Subcutaneous abdominal adipose tissue (tissue), 5 donors: ENCODE data around the gene PTRH1.

Experiments
- H3K27ac ChIP-seq: one replicate; pipeline ENCODE4 v1.7.0; 2013; ENCODE audit warnings: low read depth, mild to moderate bottlenecking, inconsistent platforms, low read length, moderate library complexity
- H3K27me3 ChIP-seq, 5 donors: one replicate each; pipeline ENCODE4 v1.7.0; 2013; ENCODE audit warnings: low read length in 5 of 5, inconsistent platforms in 1 of 5; ENCODE audit not compliant: control insufficient read depth in 5 of 5, insufficient read depth in 4 of 5
- H3K36me3 ChIP-seq, 5 donors: one replicate each; pipeline ENCODE4 v1.7.0; 2013; ENCODE audit warnings: low read length in 5 of 5; ENCODE audit not compliant: control insufficient read depth in 5 of 5, insufficient read depth in 5 of 5
- H3K4me1 ChIP-seq, 5 donors: one replicate each; pipeline ENCODE4 v1.7.0; 2013; ENCODE audit warnings: low read length in 5 of 5, mild to moderate bottlenecking in 3 of 5, moderate library complexity in 1 of 5; ENCODE audit not compliant: control insufficient read depth in 5 of 5, insufficient read depth in 5 of 5
- H3K4me3 ChIP-seq, 5 donors: one replicate each; pipeline ENCODE4 v1.7.0; 2013; ENCODE audit warnings: low read length in 5 of 5, low read depth in 1 of 5
- H3K9ac ChIP-seq, 5 donors: one replicate each; pipeline ENCODE4 v1.7.0; 2013; ENCODE audit warnings: low read length in 5 of 5, mild to moderate bottlenecking in 4 of 5, moderate library complexity in 3 of 5
- H3K9me3 ChIP-seq, 5 donors: one replicate each; pipeline ENCODE4 v1.7.0; 2013; ENCODE audit warnings: low read length in 5 of 5; ENCODE audit not compliant: control insufficient read depth in 5 of 5
- donor health status: healthy.
- donor health status: healthy.
- donor health status: healthy.
- donor health status: healthy.
- donor health status: healthy.

PTRH1 gene

DNA sequence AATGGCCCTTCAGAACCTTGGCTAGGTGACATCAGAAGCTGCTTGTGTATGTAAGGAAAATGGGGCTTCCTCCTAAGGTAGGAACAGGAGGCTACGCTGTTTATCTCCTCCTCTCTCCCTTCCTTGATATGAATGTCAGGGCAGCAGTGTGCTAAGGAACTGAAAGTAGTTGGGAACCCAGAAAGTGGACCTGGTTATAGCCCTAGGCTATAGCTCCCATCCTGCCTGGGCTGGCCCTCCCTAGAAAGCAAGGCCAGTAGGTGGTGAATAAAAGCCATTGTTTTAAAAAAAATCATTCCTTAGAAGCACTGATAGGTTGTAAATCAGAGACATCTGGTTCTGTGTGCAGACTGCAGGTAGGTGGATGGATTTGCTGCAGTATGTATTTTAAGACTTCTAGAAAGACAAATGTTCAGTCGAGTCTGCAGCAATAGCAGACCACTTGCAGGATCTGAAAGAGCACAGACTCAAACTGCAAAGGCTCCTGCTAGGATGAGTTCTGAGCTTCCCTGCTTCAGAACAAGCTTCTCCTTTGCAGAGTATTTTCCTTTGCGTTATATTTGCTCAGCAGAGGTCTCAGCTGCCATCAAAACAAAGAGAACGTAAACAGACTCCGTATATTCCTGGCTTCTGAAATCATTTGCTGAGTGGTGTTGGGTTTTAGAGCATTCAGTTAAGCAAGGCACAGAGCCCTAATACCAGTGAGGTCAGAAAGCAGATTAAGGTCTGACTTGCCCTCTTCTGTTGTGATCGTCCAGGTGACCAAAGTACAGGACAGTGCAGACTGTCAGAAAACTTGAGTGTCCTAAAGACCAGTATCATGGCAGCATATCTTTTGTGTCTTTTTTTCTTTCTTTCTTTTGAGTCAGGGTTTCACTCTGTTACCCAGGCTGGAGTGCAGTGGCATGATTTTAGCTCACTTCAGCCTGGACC lies 28.7 kb downstream of the PTRH1 start:
- no peaks in the 10 kb centered on the region for H3K9me3 ChIP-seq
- no peak overlapping the region for H3K27ac ChIP-seq
- no peak overlapping the region for H3K9ac ChIP-seq
- H3K4me1 ChIP-seq = peaks cover 0 to 14% (median 0%) of the 10 kb centered on the region in 5 donors
- no peaks in the 10 kb centered on the region for H3K27me3 ChIP-seq
- no peak overlapping the region for H3K4me3 ChIP-seq
- H3K36me3 ChIP-seq = peaks cover 3 to 95% (median 88%) of the 10 kb centered on the region in 5 donors

DNA sequence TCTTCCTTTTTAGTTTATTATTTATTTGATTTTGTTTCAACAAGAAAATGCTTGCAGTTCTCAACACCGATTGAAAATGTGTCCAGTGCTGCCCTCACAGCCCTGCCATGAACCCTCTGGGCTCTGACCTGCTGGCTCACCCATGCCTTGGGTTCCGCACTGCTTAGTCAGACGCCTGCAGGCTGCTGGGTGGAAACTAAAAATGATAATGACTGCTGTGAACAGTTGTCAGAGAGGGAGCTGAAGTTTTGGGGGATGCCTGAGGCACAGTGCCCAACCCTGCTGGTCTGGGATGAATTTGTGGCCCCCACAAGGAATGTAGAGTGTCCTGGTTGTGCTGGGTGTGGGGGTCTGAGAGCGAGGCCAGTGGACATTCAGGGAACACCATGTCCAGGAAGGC lies 30.9 kb downstream of the PTRH1 start:
- no peak overlapping the region for H3K4me3 ChIP-seq
- peaks cover 2 to 95% (median 88%) of the 10 kb centered on the region in 5 donors for H3K36me3 ChIP-seq
- H3K9me3 ChIP-seq = no peaks in the 10 kb centered on the region
- H3K9ac ChIP-seq = no peak overlapping the region
- H3K27me3 ChIP-seq = no peaks in the 10 kb centered on the region
- H3K4me1 ChIP-seq = peaks cover 0 to 10% (median 0%) of the 10 kb centered on the region in 5 donors
- no peak overlapping the region for H3K27ac ChIP-seq

DNA sequence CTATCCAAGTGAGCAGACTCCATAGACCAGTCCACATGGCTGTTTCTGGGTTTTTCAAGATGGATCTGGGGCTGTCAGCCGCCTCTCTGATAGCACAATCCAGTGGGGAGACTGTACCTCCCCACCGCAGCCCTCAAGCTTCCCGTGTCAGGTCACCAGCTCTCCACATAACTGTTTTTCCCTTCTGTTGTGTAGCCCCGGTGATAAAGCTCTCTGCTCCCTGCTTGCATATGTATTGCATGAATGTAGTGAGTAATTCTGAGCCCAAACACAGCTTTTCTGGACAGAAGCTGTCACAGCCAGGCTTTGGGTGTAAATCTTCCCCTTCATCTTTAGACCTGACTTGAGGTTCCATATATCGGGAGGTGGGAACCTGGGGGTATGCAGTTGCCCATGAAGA lies 31.7 kb downstream of the PTRH1 start:
- H3K36me3 ChIP-seq = peaks cover 5 to 95% (median 87%) of the 10 kb centered on the region in 5 donors
- no peak overlapping the region for H3K27ac ChIP-seq
- no peak overlapping the region for H3K9ac ChIP-seq
- H3K4me1 ChIP-seq = peaks cover 0 to 2% (median 0%) of the 10 kb centered on the region in 5 donors
- no peaks in the 10 kb centered on the region for H3K9me3 ChIP-seq
- H3K27me3 ChIP-seq = no peaks in the 10 kb centered on the region
- H3K4me3 ChIP-seq = no peak overlapping the region

DNA sequence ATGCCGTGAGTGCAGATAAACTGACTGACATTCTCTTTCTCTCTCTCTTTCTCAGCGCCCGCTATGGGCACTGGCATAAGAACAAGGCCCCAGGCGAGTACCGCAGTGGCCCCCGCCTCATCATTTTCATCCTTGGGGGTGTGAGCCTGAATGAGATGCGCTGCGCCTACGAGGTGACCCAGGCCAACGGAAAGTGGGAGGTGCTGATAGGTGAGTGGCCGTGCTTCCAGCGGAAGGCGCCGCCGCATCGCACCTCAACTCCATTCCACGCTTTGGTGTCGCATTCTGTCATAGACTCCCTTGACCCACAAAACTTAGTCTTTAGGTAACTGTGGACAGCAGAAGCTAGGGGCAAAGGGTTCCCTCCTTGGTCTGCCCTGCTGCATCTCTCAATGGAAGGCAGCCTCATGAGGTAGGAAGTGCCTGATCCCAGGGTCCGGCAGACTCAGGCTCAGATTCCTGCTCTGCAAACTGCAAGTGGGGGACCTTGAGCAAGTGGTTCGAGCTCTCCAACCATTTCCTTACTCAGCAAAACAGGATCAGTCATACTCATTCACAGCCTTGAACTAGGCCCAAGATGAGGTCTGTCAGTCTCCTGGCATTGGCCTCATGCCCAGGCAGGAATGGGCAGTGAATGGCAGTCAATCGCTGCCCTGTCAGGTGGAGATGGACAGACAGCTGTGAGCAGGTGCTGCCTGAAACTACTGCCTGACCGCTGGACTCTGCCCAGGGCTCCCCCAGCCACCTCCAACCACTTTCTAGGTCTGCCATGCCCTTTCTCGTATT lies 32.9 kb downstream of the PTRH1 start:
- H3K27ac ChIP-seq = no peak overlapping the region
- H3K9me3 ChIP-seq = no peaks in the 10 kb centered on the region
- H3K4me3 ChIP-seq = no peak overlapping the region
- H3K9ac ChIP-seq = no peak overlapping the region
- peaks cover 5 to 92% (median 84%) of the 10 kb centered on the region in 5 donors for H3K36me3 ChIP-seq
- no peaks in the 10 kb centered on the region for H3K4me1 ChIP-seq
- no peaks in the 10 kb centered on the region for H3K27me3 ChIP-seq

DNA sequence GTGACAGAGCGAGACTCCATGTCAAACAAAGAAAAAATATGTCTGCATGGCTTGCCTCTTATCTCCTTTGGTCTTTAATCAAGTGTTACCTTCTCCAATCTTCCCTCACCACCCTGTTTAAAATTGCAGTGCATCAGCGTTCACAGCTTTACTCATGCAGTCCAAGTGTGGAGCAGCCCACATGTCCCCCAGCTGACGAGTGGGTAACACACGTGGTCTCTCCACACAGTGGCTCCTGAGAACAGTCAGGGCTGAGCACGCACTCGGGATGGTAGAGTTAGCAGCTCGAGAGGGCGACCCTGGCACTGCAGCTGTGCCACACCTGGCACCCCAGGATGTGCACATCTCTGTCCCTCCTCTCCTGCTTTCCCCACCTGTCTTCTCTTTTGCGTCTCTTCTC lies 34.6 kb downstream of the PTRH1 start:
- peaks cover 5 to 89% (median 83%) of the 10 kb centered on the region in 5 donors for H3K36me3 ChIP-seq
- H3K4me1 ChIP-seq = no peaks in the 10 kb centered on the region
- H3K9me3 ChIP-seq = no peaks in the 10 kb centered on the region
- no peak overlapping the region for H3K27ac ChIP-seq
- H3K4me3 ChIP-seq = no peak overlapping the region
- no peak overlapping the region for H3K9ac ChIP-seq
- no peaks in the 10 kb centered on the region for H3K27me3 ChIP-seq

DNA sequence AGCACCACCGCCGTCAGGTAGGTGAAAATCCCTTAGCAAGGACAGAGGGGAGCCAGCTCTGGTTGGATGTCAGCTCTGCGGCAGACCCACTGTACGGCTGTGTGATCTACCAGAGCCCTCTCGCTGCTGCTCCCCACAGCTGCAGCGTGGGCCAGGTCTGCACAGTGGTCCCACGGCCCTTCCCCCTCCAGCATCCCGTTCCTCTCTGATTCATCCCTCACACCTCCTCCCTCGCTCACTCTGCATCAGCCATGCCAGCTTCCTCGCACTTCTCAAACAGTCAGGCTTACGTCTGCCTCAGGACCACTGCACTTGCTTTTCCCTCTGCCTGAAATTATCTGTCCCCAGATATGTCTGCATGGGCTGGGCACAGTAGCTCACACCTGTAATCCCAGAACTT lies 35.2 kb downstream of the PTRH1 start:
- H3K36me3 ChIP-seq = peaks cover 8 to 93% (median 88%) of the 10 kb centered on the region in 5 donors

DNA sequence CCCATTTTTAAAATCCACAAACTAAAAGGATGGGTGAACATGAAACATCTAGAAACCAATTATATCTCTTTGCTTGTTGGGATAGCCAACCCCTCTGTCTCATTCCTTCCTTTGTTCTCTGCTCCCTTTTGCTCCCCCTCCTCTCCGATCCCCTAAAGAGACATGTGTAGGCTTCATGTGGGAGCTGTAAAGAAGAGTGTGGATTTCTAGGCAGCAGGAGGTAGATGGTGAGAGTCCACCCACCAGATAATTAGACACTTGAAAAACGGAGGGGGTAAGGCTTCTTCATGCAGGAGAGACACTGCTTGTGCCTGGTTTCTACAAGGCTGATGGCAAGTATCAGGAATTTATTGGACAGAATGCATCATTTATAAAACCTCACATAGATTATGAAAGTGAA lies 36.0 kb downstream of the PTRH1 start:
- Histone ChIP-seq H3K36me3 (peaks cover 8 to 92% (median 90%) of the 10 kb centered on the region in 5 donors), H3K4me1 (no peaks in the 10 kb centered on the region)

More for the DNA sequence above, 35.2 kb downstream of the PTRH1 start:
- no peaks in the 10 kb centered on the region for H3K27me3 ChIP-seq
- H3K4me3 ChIP-seq = no peak overlapping the region
- no peaks in the 10 kb centered on the region for H3K4me1 ChIP-seq
- H3K27ac ChIP-seq = no peak overlapping the region
- H3K9me3 ChIP-seq = no peaks in the 10 kb centered on the region
- no peak overlapping the region for H3K9ac ChIP-seq

DNA sequence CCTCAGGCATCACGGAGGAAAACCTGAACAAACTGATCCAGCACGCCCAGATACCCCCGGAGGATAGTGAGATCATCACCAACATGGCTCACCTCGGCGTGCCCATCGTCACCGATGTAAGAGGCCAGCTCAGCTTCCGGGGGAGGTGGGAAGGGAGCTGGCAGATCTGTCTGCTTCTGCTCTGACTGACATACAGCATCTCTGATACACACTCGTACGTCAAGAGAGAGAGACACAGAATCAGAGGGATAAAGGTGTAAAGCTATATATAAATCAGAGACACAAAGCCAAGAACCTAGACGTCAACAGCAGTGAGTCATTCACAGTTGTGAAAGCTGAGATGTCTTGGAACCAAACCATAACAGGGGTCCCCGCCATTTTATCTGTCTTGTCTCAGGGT lies 38.8 kb downstream of the PTRH1 start:
- H3K9ac ChIP-seq = no peak overlapping the region
- H3K27me3 ChIP-seq = no peaks in the 10 kb centered on the region
- H3K36me3 ChIP-seq = peaks cover 12 to 91% (median 87%) of the 10 kb centered on the region in 5 donors
- H3K4me3 ChIP-seq = no peak overlapping the region
- H3K4me1 ChIP-seq = no peaks in the 10 kb centered on the region
- no peaks in the 10 kb centered on the region for H3K9me3 ChIP-seq
- no peak overlapping the region for H3K27ac ChIP-seq

More for the DNA sequence above, 36.0 kb downstream of the PTRH1 start:
- Histone ChIP-seq H3K9me3 (no peaks in the 10 kb centered on the region), H3K27me3 (no peaks in the 10 kb centered on the region), H3K4me3 (no peak overlapping the region), H3K27ac (no peak overlapping the region), H3K9ac (no peak overlapping the region)

DNA sequence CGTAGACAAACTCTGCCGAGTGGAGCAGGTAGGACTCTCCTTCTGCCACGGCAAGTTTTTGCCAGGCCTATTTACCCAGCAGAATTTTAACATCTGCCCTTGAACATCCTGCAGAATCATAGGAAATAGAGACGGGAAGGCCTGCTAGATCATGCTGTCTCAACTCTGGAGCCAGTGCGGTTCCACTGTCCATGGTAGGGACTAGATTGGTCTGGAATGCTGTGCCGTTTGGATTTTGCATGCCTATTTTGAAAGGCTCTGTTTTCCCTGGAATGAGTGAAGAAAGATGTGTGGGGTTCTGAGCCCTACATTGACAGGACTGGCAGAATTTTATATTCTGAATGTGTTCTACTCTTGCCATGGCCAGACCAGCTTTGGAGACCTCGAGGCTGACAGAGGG lies 42.2 kb downstream of the PTRH1 start:
- Histone ChIP-seq H3K27ac (no peak overlapping the region), H3K4me3 (no peak overlapping the region), H3K9me3 (no peaks in the 10 kb centered on the region), H3K9ac (no peak overlapping the region), H3K4me1 (peaks cover 0 to under 1% (median 0%) of the 10 kb centered on the region in 5 donors), H3K36me3 (peaks cover 7 to 72% (median 69%) of the 10 kb centered on the region in 5 donors), H3K27me3 (no peaks in the 10 kb centered on the region)

DNA sequence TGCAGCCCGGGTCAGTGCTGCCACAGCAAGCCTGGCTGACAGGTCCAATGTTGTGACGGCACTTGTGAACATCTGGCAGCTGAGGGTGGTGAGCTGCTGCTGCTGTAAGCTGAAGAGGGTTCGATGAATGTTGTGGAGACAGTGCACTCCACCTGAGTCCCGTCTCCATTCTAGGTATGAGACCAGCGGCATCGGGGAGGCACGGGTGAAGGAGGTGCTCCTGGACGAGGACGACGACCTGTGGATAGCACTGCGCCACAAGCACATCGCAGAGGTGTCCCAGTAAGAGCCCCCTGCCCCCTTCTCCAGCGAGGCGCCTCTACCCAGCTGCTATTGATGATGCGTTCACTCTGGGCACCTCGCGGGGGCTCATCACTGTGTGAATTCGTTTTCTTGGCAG lies 47.6 kb downstream of the PTRH1 start:
- peaks cover 4 to 68% (median 59%) of the 10 kb centered on the region in 5 donors for H3K36me3 ChIP-seq
- no peak overlapping the region for H3K9ac ChIP-seq
- no peak overlapping the region for H3K4me3 ChIP-seq
- peak overlapping the region; percentile 62 for H3K27ac ChIP-seq
- H3K4me1 ChIP-seq = peaks cover 4 to 34% (median 15%) of the 10 kb centered on the region in 5 donors
- no peaks in the 10 kb centered on the region for H3K9me3 ChIP-seq
- no peaks in the 10 kb centered on the region for H3K27me3 ChIP-seq
